H9 (cell line): ENCODE measurements around the gene PAK2. TPM values are rescaled to one million over a fixed set of nuclear protein-coding genes. Genes with fewer than 3 reads are reported as not detected.

Experiments
- DNase-seq: peaks from one replicate; pipeline ENCODE4 v3.0.0-alpha.2; 2017
- H2AFZ ChIP-seq: one replicate; pipeline ENCODE4 v1.6.1; 2013; ENCODE audit warnings: mild to moderate bottlenecking, low read length, control low read depth, moderate library complexity
- H2AK5ac ChIP-seq: 2 replicates; pipeline ENCODE4 v1.6.1; 2013; ENCODE audit warnings: low read length, control low read depth, mixed read lengths; ENCODE audit not compliant: insufficient read length
- H2BK120ac ChIP-seq: one replicate; pipeline ENCODE4 v1.6.1; 2013; ENCODE audit warnings: low read depth, mild to moderate bottlenecking, low read length, control low read depth, inconsistent platforms; ENCODE audit not compliant: poor library complexity, severe bottlenecking
- H2BK12ac ChIP-seq: 2 replicates; pipeline ENCODE4 v1.6.1; 2013; ENCODE audit warnings: low read length, control low read depth, mixed read lengths, low read depth; ENCODE audit not compliant: insufficient read length
- H2BK15ac ChIP-seq: 2 replicates; pipeline ENCODE4 v1.6.1; 2013; ENCODE audit warnings: low read depth, low read length, control low read depth
- H2BK20ac ChIP-seq: one replicate; pipeline ENCODE4 v1.6.1; 2013; ENCODE audit warnings: low read depth, mild to moderate bottlenecking, low read length, control low read depth, inconsistent platforms; ENCODE audit not compliant: poor library complexity, severe bottlenecking
- H2BK5ac ChIP-seq: 2 replicates; pipeline ENCODE4 v1.6.1; 2013; ENCODE audit warnings: low read length, control low read depth, mixed read lengths; ENCODE audit not compliant: insufficient read length
- H3K14ac ChIP-seq: 2 replicates; pipeline ENCODE4 v1.6.1; 2013; ENCODE audit warnings: low read length, control low read depth; ENCODE audit not compliant: insufficient read depth
- H3K18ac ChIP-seq: 2 replicates; pipeline ENCODE4 v1.6.1; 2013; ENCODE audit warnings: low read depth, mild to moderate bottlenecking, mixed read lengths, low read length, control low read depth; ENCODE audit not compliant: insufficient read length
- H3K23ac ChIP-seq: 2 replicates; pipeline ENCODE4 v1.6.1; 2013; ENCODE audit warnings: low read length, control low read depth, mixed read lengths, low read depth; ENCODE audit not compliant: insufficient read length
- H3K23me2 ChIP-seq: 2 replicates; pipeline ENCODE4 v1.6.1; 2013; ENCODE audit warnings: low read depth, mild to moderate bottlenecking, mixed read lengths, low read length, control low read depth; ENCODE audit not compliant: insufficient read length, poor library complexity, severe bottlenecking
- H3K27ac ChIP-seq: 2 replicates; pipeline ENCODE4 v1.5.1; 2013; ENCODE audit warnings: low read length, control low read depth, mixed read lengths, low read depth; ENCODE audit not compliant: insufficient read length
- H3K27me3 ChIP-seq: 2 replicates; pipeline ENCODE4 v1.6.1; 2013; ENCODE audit warnings: low read length, control low read depth, inconsistent platforms; ENCODE audit not compliant: insufficient read depth
- H3K4ac ChIP-seq: 2 replicates; pipeline ENCODE4 v1.6.1; 2013; ENCODE audit warnings: low read depth, mild to moderate bottlenecking, control low read depth, inconsistent platforms, low read length, moderate library complexity
- H3K4me1 ChIP-seq: 2 replicates; pipeline ENCODE4 v1.6.1; 2013; ENCODE audit warnings: low read length, control low read depth, inconsistent platforms; ENCODE audit not compliant: insufficient read depth
- H3K4me2 ChIP-seq: 2 replicates; pipeline ENCODE4 v1.6.1; 2013; ENCODE audit warnings: low read length, control low read depth, mixed read lengths; ENCODE audit not compliant: insufficient read length, insufficient read depth
- H3K56ac ChIP-seq: 2 replicates; pipeline ENCODE4 v1.6.1; 2013; ENCODE audit warnings: low read depth, mild to moderate bottlenecking, mixed read lengths, low read length, control low read depth; ENCODE audit not compliant: insufficient read length
- H3K79me1 ChIP-seq: 2 replicates; pipeline ENCODE4 v1.6.1; 2013; ENCODE audit warnings: low read depth, mild to moderate bottlenecking, moderate library complexity, low read length, control low read depth, inconsistent platforms; ENCODE audit not compliant: insufficient read depth, poor library complexity, severe bottlenecking
- H3K79me2 ChIP-seq: 2 replicates; pipeline ENCODE4 v1.6.1; 2013; ENCODE audit warnings: low read length, control low read depth, inconsistent platforms; ENCODE audit not compliant: insufficient read depth
- H3K9ac ChIP-seq: 2 replicates; pipeline ENCODE4 v1.6.1; 2013; ENCODE audit warnings: low read length, control low read depth, mixed read lengths; ENCODE audit not compliant: insufficient read length; ENCODE audit errors: extremely low read depth
- H3K9me3 ChIP-seq: one replicate; pipeline ENCODE4 v1.6.1; 2013; ENCODE audit warnings: low read depth, low read length, inconsistent platforms; ENCODE audit not compliant: control insufficient read depth
- H3T11ph ChIP-seq: one replicate; pipeline ENCODE4 v1.6.1; 2013; ENCODE audit warnings: mild to moderate bottlenecking, low read length, control low read depth, inconsistent platforms
- H4K20me1 ChIP-seq: one replicate; pipeline ENCODE4 v1.6.1; 2013; ENCODE audit not compliant: control insufficient read depth, insufficient read length, insufficient read depth
- H4K5ac ChIP-seq: 2 replicates; pipeline ENCODE4 v1.6.1; 2013; ENCODE audit warnings: low read depth, mild to moderate bottlenecking, mixed read lengths, low read length, control low read depth; ENCODE audit not compliant: insufficient read length
- H4K8ac ChIP-seq: replicated peaks from 2 replicates; pipeline ENCODE4 v1.6.1; 2013; ENCODE audit warnings: low read length, control low read depth, mixed read lengths, low read depth; ENCODE audit not compliant: insufficient read length
- H4K91ac ChIP-seq: 2 replicates; pipeline ENCODE4 v1.6.1; 2013; ENCODE audit warnings: low read depth, mild to moderate bottlenecking, moderate library complexity, mixed read lengths, low read length, control low read depth; ENCODE audit not compliant: insufficient read length
- H3K27ac Mint-ChIP-seq, 3 experiments: 2 replicates in 2 of 3; 3 replicates in 1 of 3; pipeline ENCODE4 v1.8.0; 2020 to 2021; ENCODE audit warnings: mixed read lengths in 3 of 3, mild to moderate bottlenecking in 1 of 3, moderate library complexity in 1 of 3
- H3K27me3 Mint-ChIP-seq: 2 replicates; pipeline ENCODE4 v1.8.0; 2021; ENCODE audit warnings: low read depth, mild to moderate bottlenecking, moderate library complexity, mixed read lengths
- H3K36me3 Mint-ChIP-seq, 3 experiments: 2 replicates in 2 of 3; 3 replicates in 1 of 3; pipeline ENCODE4 v1.8.0; 2020 to 2021; ENCODE audit warnings: low read depth in 3 of 3, mixed read lengths in 3 of 3; ENCODE audit not compliant: insufficient read depth in 1 of 3
- H3K4me1 Mint-ChIP-seq, 2 experiments: 2 replicates each; pipeline ENCODE4 v1.8.0; 2020; ENCODE audit warnings: mixed read lengths in 2 of 2
- H3K4me3 Mint-ChIP-seq, 2 experiments: 2 replicates in 1 of 2; 3 replicates in 1 of 2; pipeline ENCODE4 v1.8.0; 2020 to 2021; ENCODE audit warnings: mild to moderate bottlenecking in 2 of 2, mixed read lengths in 2 of 2, moderate library complexity in 1 of 2
- H3K9me3 Mint-ChIP-seq, 2 experiments: 2 replicates in 1 of 2; 3 replicates in 1 of 2; pipeline ENCODE4 v1.8.0; 2020; ENCODE audit warnings: mild to moderate bottlenecking in 2 of 2, mixed read lengths in 2 of 2, moderate library complexity in 1 of 2
- CTCF ChIP-seq: fragments of 200-600 bp; sonication (generic); conservative IDR thresholded peaks from 3 replicates; pipeline ENCODE4 v1.8.0; 2021; ENCODE audit warnings: antibody characterized with exemption, mild to moderate bottlenecking
- WGBS: extraction: QIAGEN DNeasy Blood & Tissue Kit; methylation state at CpG from one replicate; pipeline ENCODE4 v1.1.7; 2013; ENCODE audit warnings: missing lambda C conversion rate, low lambda C conversion rate, mixed read lengths; ENCODE audit not compliant: insufficient read length; ENCODE audit errors: extremely low coverage; 5-methylcytosine and 5-hydroxymethylcytosine counted together
- total RNA-seq: library from RNA; stranded (reverse); gene quantifications from 2 replicates; pipeline ENCODE4 v1.2.1, GENCODE V29; 2021

The PAK2 gene
- total RNA-seq, 1 experiment from 2014 or later: 65.7 TPM

- H4K5ac ChIP-seq: no peak within 1 kb of the TSS
- no peak within 1 kb of the TSS for H3K23ac ChIP-seq
- H3K4me1 ChIP-seq: no peaks in the 10 kb centered on the region
- no peak within 1 kb of the TSS for H2AK5ac ChIP-seq
- no peaks in the 10 kb centered on the region for H3K27me3 ChIP-seq
- no CpG with 5 or more reads among the region's 93 CpGs for WGBS
- TF ChIP-seq CTCF: no peak
- H3K79me1 ChIP-seq: peaks cover 3% of the 10 kb centered on the region
- H3K27ac ChIP-seq: peak within 1 kb of the TSS; percentile 43
- peak; percentile 91 for DNase-seq
- H2BK12ac ChIP-seq: no peak within 1 kb of the TSS
- peaks cover 2 to 4% (median 3%) of the 10 kb centered on the region in 3 experiments; a peak in 5 of 7 replicates for H3K36me3 Mint-ChIP-seq
- no peak within 1 kb of the TSS for H2BK15ac ChIP-seq
- H3K9me3 ChIP-seq: no peaks in the 10 kb centered on the region
- peak within 1 kb of the TSS; percentile 92 for H3K14ac ChIP-seq
- H3K27me3 Mint-ChIP-seq: no peaks in the 10 kb centered on the region
- no peak within 1 kb of the TSS for H2BK5ac ChIP-seq
- H3T11ph ChIP-seq: no peak within 1 kb of the TSS
- H2BK120ac ChIP-seq: no peak within 1 kb of the TSS
- no peaks in the 10 kb centered on the region for H4K20me1 ChIP-seq
- peak within 1 kb of the TSS; percentile 92 for H3K4me2 ChIP-seq
- H4K8ac ChIP-seq: no peak within 1 kb of the TSS
- H2AFZ ChIP-seq: peak within 1 kb of the TSS; percentile 11
- peaks cover 6 to 11% of the 10 kb centered on the region in 2 experiments; a peak in 3 of 4 replicates for H3K4me1 Mint-ChIP-seq
- peak within 1 kb of the TSS; percentile 96 to 98 for H3K4me3 Mint-ChIP-seq
- no peak within 1 kb of the TSS for H2BK20ac ChIP-seq
- H3K27ac Mint-ChIP-seq: peak within 1 kb of the TSS; percentile 95 to 98 (median 97)
- no peak within 1 kb of the TSS for H3K56ac ChIP-seq
- H3K9ac ChIP-seq: peak within 1 kb of the TSS; percentile 85
- no peak within 1 kb of the TSS for H3K4ac ChIP-seq
- peaks cover 25% of the 10 kb centered on the region; the same call in 1 of the 2 replicates for H3K79me2 ChIP-seq
- H3K18ac ChIP-seq: peak within 1 kb of the TSS; percentile 81
- H3K9me3 Mint-ChIP-seq: peaks cover 10 to 14% of the 10 kb centered on the region in 2 experiments; a peak in 4 of 5 replicates
- no peak within 1 kb of the TSS for H4K91ac ChIP-seq
- H3K23me2 ChIP-seq: peaks cover 5% of the 10 kb centered on the region
These were observed 128.0 kb downstream of the PAK2 start, which contains the start of gene SENP5 for GRCh38 chr3:196867507-196868296. Gene SENP5 (plus strand): TSS chr3:196867920. CDS start chr3:196885182, 17,262 bp downstream.
